Peyer's patch (tissue), 4 donors: ENCODE results near the gene CSRP1. TPM values are rescaled to one million over a fixed set of nuclear protein-coding genes. Genes with fewer than 3 reads are reported as not detected.
A peak's percentile ranks its signal among the peaks of the same experiment; 100 is the strongest.

ENCODE experiments used
- DNase-seq, 3 donors: peaks; one replicate each; pipeline ENCODE4 v3.0.0-alpha.2; 2017 to 2019
- H3K27ac ChIP-seq, 4 donors: fragments of 200-600 bp; sonication (generic); one replicate each; pipeline ENCODE4 v1.5.1; 2016 to 2019
- H3K27me3 ChIP-seq, 2 donors: fragments of 200-600 bp; sonication (generic); one replicate each; pipeline ENCODE4 v1.5.1; 2019
- H3K36me3 ChIP-seq, 3 donors: fragments of 200-600 bp; sonication (generic); one replicate each; pipeline ENCODE4 v1.5.1; 2016 to 2019
- H3K4me1 ChIP-seq, 4 donors: fragments of 200-600 bp; sonication (generic); one replicate each; pipeline ENCODE4 v1.5.1; 2016 to 2019
- H3K4me3 ChIP-seq, 4 donors: fragments of 200-600 bp; sonication (generic); 1 replicate in 3 of 4; 2 replicates in 1 of 4; pipeline ENCODE4 v1.5.1; 2016 to 2019; ENCODE audit warnings: mild to moderate bottlenecking in 1 of 4
- H3K9me3 ChIP-seq, 4 donors: fragments of 200-600 bp; sonication (generic); one replicate each; pipeline ENCODE4 v1.5.1; 2016 to 2019; ENCODE audit warnings: mild to moderate bottlenecking in 1 of 4
- POLR2A ChIP-seq, 2 donors: fragments of 450-650 bp; IDR thresholded peaks; one replicate each; pipeline ENCODE4 v1.5.1; 2017; ENCODE audit warnings: antibody characterized with exemption in 2 of 2, mild to moderate bottlenecking in 2 of 2, moderate library complexity in 2 of 2
- total RNA-seq, 4 donors: library from RNA; depleted of rRNA; stranded (reverse); fragments of >200 nt; gene quantifications; one replicate each; pipeline ENCODE4 v1.1.0, GENCODE V29; 2016
- TF ChIP-seq, protein P1 (sequence below), 6 experiments: fragments of 450-650 bp in 4 of 6; fragments of 200-600 bp in 2 of 6; sonication (generic) in 1 of 6; IDR thresholded peaks; one replicate each; pipeline ENCODE4 v1.5.1; 2017 to 2019; ENCODE audit warnings: antibody characterized with exemption in 6 of 6, mild to moderate bottlenecking in 3 of 6, moderate library complexity in 1 of 6

CSRP1 gene
- total RNA-seq, 4 donors from 2014 or later = 139 to 306 (median 160) TPM

DNA sequence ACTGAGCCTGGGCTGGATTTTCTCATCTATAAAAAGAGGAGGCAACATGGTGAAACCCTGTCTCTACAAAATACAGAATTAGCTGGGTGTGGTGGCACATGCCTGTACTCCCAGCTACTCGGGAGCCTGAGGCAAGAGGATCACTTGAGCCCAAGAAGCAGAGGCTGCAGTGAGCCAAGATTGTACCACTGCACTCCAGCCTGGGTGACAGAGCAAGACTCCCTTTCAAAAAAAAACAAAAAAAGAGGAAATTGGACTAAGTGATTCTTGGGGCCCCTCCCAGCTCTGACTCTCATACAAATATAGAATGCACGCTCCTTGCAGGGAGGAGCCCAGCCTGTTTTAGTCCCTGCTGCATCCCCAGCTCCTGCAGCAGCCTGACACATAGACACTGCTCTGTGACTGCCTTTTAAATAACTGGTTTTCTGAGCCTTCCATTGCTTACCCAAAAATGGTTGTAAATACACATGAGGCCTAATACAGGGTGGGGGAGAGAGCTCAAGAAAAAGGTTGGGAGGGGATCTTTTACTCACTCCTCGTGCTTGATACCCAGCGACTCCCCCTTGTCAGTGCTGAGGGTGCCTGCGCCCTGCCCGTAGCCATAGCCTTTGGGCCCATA is 17.2 kb downstream of the CSRP1 start:
- DNase-seq = no peak
- no peaks in the 10 kb centered on the region for H3K9me3 ChIP-seq
- H3K4me3 ChIP-seq = no peak overlapping the region
- H3K27me3 ChIP-seq = no peaks in the 10 kb centered on the region
- H3K4me1 ChIP-seq = peaks cover 0 to 58% (median 0%) of the 10 kb centered on the region in 4 donors
- TF ChIP-seq, protein P1, sequence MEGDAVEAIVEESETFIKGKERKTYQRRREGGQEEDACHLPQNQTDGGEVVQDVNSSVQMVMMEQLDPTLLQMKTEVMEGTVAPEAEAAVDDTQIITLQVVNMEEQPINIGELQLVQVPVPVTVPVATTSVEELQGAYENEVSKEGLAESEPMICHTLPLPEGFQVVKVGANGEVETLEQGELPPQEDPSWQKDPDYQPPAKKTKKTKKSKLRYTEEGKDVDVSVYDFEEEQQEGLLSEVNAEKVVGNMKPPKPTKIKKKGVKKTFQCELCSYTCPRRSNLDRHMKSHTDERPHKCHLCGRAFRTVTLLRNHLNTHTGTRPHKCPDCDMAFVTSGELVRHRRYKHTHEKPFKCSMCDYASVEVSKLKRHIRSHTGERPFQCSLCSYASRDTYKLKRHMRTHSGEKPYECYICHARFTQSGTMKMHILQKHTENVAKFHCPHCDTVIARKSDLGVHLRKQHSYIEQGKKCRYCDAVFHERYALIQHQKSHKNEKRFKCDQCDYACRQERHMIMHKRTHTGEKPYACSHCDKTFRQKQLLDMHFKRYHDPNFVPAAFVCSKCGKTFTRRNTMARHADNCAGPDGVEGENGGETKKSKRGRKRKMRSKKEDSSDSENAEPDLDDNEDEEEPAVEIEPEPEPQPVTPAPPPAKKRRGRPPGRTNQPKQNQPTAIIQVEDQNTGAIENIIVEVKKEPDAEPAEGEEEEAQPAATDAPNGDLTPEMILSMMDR (IDR thresholded peaks at IDR 0.05) = no peak
- no peak for TF ChIP-seq POLR2A (IDR thresholded peaks at IDR 0.05)
- peaks cover 0 to 77% (median 0%) of the 10 kb centered on the region in 3 donors for H3K36me3 ChIP-seq
- peak overlapping the region in 3 of 4 donors; percentile 28 to 96 (median 62) for H3K27ac ChIP-seq

DNA sequence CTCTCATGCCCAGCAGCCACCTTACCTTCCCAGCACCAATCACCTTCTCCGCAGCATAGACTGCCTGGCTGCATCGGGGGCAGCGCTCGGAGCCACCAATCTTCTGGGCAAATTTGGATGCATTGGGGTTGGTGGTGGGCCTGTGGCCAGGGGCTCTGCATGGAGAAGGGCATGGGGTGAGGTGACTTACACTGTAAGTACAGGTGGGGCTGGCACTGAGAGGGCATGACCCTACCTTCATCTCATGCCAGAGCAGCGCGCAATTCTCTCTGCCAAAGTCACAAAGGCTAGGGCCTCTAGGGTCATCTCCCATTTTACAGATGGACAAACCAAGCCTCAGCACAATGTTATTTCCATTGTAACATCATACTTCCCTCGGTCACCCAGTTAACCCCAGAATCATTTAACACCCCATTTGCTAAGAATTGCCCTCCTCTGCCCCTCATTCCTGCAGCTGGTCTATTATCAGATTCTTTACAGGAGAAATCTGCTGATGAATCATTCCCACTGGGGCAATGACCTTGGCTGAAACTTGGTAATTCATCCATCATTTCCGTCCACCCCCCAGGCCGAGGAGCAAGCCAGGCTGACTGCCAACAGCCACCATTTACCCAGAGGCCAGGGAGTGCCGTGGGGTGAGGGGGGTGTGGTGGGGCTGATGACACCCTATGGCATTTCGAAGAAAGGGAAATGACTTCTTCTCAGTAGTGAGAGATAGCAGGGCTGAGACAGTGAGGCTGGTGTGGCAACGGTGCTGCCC is 17.9 kb downstream of the CSRP1 start:
- no peak overlapping the region for H3K4me3 ChIP-seq
- peak overlapping the region in 3 of 4 donors; percentile 28 to 96 (median 62) for H3K27ac ChIP-seq
- peaks cover 0 to 51% (median 0%) of the 10 kb centered on the region in 4 donors for H3K4me1 ChIP-seq
- DNase-seq = peak in 2 of 3 donors; percentile 63 to 72
- H3K36me3 ChIP-seq = peaks cover 0 to 78% (median 0%) of the 10 kb centered on the region in 3 donors
- no peaks in the 10 kb centered on the region for H3K27me3 ChIP-seq
- TF ChIP-seq, protein P1 (IDR thresholded peaks at IDR 0.05) = no peak
- no peak for TF ChIP-seq POLR2A (IDR thresholded peaks at IDR 0.05)
- H3K9me3 ChIP-seq = no peaks in the 10 kb centered on the region

GRCh38 chr1:201487742-201488141 is 19.2 kb downstream of the CSRP1 start:
- no peak overlapping the region for H3K4me3 ChIP-seq
- peaks cover 0 to 73% (median 0%) of the 10 kb centered on the region in 3 donors for H3K36me3 ChIP-seq
- DNase-seq = no peak
- no peaks in the 10 kb centered on the region for H3K27me3 ChIP-seq
- no peaks in the 10 kb centered on the region for H3K9me3 ChIP-seq
- peaks cover 0 to 41% (median 0%) of the 10 kb centered on the region in 4 donors for H3K4me1 ChIP-seq
- H3K27ac ChIP-seq = peak overlapping the region in 2 of 4 donors; percentile 3 to 25
- TF ChIP-seq POLR2A (IDR thresholded peaks at IDR 0.05) = no peak
- TF ChIP-seq, protein P1 (IDR thresholded peaks at IDR 0.05) = no peak

GRCh38 chr1:201486187-201486586 is 20.7 kb downstream of the CSRP1 start:
- Histone ChIP-seq H3K9me3 (no peaks in the 10 kb centered on the region), H3K4me3 (no peak overlapping the region), H3K4me1 (peaks cover under 1 to 44% (median 9%) of the 10 kb centered on the region in 4 donors), H3K27ac (peak overlapping the region in 3 of 4 donors; percentile 11 to 45 (median 30)), H3K27me3 (no peaks in the 10 kb centered on the region), H3K36me3 (peaks cover 0 to 70% (median 0%) of the 10 kb centered on the region in 3 donors)
- TF ChIP-seq POLR2A (IDR thresholded peaks at IDR 0.05) = no peak
- TF ChIP-seq, protein P1 (IDR thresholded peaks at IDR 0.05) = no peak
- no peak for DNase-seq

- Histone ChIP-seq H3K27me3 (no peaks in the 10 kb centered on the region), H3K36me3 (peaks cover 0 to 66% (median 0%) of the 10 kb centered on the region in 3 donors)
Observed at GRCh38 chr1:201485184-201485774, 21.6 kb downstream of the CSRP1 start.

More at GRCh38 chr1:201485184-201485774, 21.6 kb downstream of the CSRP1 start:
- no peak overlapping the region for H3K4me3 ChIP-seq
- H3K4me1 ChIP-seq = peaks cover 4 to 44% (median 13%) of the 10 kb centered on the region in 4 donors
- no peak for DNase-seq
- no peaks in the 10 kb centered on the region for H3K9me3 ChIP-seq
- peak overlapping the region in 3 of 4 donors; percentile 20 to 45 (median 30) for H3K27ac ChIP-seq
- TF ChIP-seq POLR2A (IDR thresholded peaks at IDR 0.05) = no peak
